IMR-90 (cell line): ENCODE data around the gene CLMP. TPM values are rescaled to one million over a fixed set of nuclear protein-coding genes. Genes with fewer than 3 reads are reported as not detected.

Source experiments
- ATAC-seq: fragments of 200-7000 bp; cut with Tn5 transposase; 2 replicates; pipeline ENCODE4 v1.9.1; 2020; ENCODE audit warnings: low read depth, mild to moderate bottlenecking, moderate library complexity
- BruUV-seq: library from RNA; stranded (reverse); fragments of 400-500 nt; replicated peaks from 2 replicates; lab custom pipeline; 2021; lab: Mats Ljungman, UMichigan
- CTCF ChIA-PET: fragments of 300-600 bp; formaldehyde crosslinking; extraction: SDS; loops from one replicate; lab custom pipeline; 2021; ENCODE audit warnings: antibody characterized with exemption; lab: Yijun Ruan, JAX
- POLR2A ChIA-PET: fragments of 300-600 bp; sonication (Branson Sonifier 250); formaldehyde crosslinking; loops from one replicate; lab custom pipeline; 2022; ENCODE audit warnings: antibody characterized with exemption; ENCODE audit not compliant: unreplicated experiment; lab: Charles Lee
- DNase-seq: peaks from one replicate; pipeline ENCODE4 v3.0.0; 2013
- H2AFZ ChIP-seq: replicated peaks from 2 replicates; pipeline ENCODE3; 2013; ENCODE audit warnings: low read length, mild to moderate bottlenecking; ENCODE audit not compliant: poor library complexity
- H2AK5ac ChIP-seq: 2 replicates; pipeline ENCODE4 v1.6.1; 2013; ENCODE audit warnings: low read depth, low read length, inconsistent platforms
- H2AK9ac ChIP-seq: replicated peaks from 2 replicates; pipeline ENCODE3; 2013; ENCODE audit warnings: mild to moderate bottlenecking, low read depth, low read length, moderate library complexity; ENCODE audit not compliant: poor library complexity
- H2BK120ac ChIP-seq: 2 replicates; pipeline ENCODE4 v1.6.1; 2013; ENCODE audit warnings: low read depth, low read length, inconsistent platforms
- H2BK15ac ChIP-seq: 3 replicates; pipeline ENCODE4 v1.6.1; 2013; ENCODE audit warnings: low read depth, low read length, inconsistent platforms
- H2BK20ac ChIP-seq: 2 replicates; pipeline ENCODE4 v1.6.1; 2013; ENCODE audit warnings: low read depth, mild to moderate bottlenecking, inconsistent platforms, low read length, moderate library complexity
- H2BK5ac ChIP-seq: 2 replicates; pipeline ENCODE4 v1.6.1; 2013; ENCODE audit warnings: mild to moderate bottlenecking, low read depth, low read length, inconsistent platforms; ENCODE audit not compliant: poor library complexity, severe bottlenecking
- H3K14ac ChIP-seq: replicated peaks from 2 replicates; pipeline ENCODE4 v1.6.1; 2013; ENCODE audit warnings: low read depth, low read length, inconsistent platforms
- H3K18ac ChIP-seq: 2 replicates; pipeline ENCODE4 v1.6.1; 2013; ENCODE audit warnings: low read depth, low read length, control low read depth
- H3K23ac ChIP-seq: 2 replicates; pipeline ENCODE4 v1.6.1; 2013; ENCODE audit warnings: low read depth, low read length, inconsistent platforms
- H3K27ac ChIP-seq: 2 replicates; pipeline ENCODE4 v1.5.1; 2013; ENCODE audit warnings: mild to moderate bottlenecking, control low read depth, low read length; ENCODE audit not compliant: insufficient read depth
- H3K27me3 ChIP-seq: 2 replicates; pipeline ENCODE4 v1.6.1; 2013; ENCODE audit warnings: low read length; ENCODE audit not compliant: control insufficient read depth, insufficient read depth
- H3K36me3 ChIP-seq: 2 replicates; pipeline ENCODE4 v1.6.1; 2013; ENCODE audit warnings: low read length, mixed read lengths; ENCODE audit not compliant: control insufficient read depth, insufficient read depth
- H3K4ac ChIP-seq: 2 replicates; pipeline ENCODE4 v1.6.1; 2013; ENCODE audit warnings: low read depth, low read length, inconsistent platforms
- H3K4me1 ChIP-seq: 2 replicates; pipeline ENCODE4 v1.6.1; 2013; ENCODE audit warnings: low read length, mixed read lengths; ENCODE audit not compliant: control insufficient read depth, insufficient read depth
- H3K4me2 ChIP-seq: 2 replicates; pipeline ENCODE4 v1.6.1; 2013; ENCODE audit warnings: low read depth, mild to moderate bottlenecking, control low read depth, low read length, moderate library complexity
- H3K4me3 ChIP-seq: 2 replicates; pipeline ENCODE4 v1.5.1; 2013; ENCODE audit warnings: low read depth, mild to moderate bottlenecking, control low read depth, low read length, moderate library complexity; ENCODE audit not compliant: insufficient read depth
- H3K56ac ChIP-seq: 2 replicates; pipeline ENCODE4 v1.6.1; 2013; ENCODE audit warnings: low read length, inconsistent platforms; ENCODE audit not compliant: insufficient read depth; ENCODE audit errors: extremely low read depth
- H3K79me1 ChIP-seq, 2 experiments: 2 replicates each; pipeline ENCODE4 v1.6.1; 2013; ENCODE audit warnings: low read length in 2 of 2, inconsistent platforms in 1 of 2, low read depth in 1 of 2
- H3K9ac ChIP-seq: 2 replicates; pipeline ENCODE4 v1.6.1; 2013; ENCODE audit warnings: low read depth, low read length, control low read depth
- H3K9me1 ChIP-seq: 2 replicates; pipeline ENCODE4 v1.6.1; 2013; ENCODE audit warnings: low read length, inconsistent platforms; ENCODE audit not compliant: insufficient read depth
- H3K9me3 ChIP-seq: 2 replicates; pipeline ENCODE4 v1.6.1; 2013; ENCODE audit warnings: low read length; ENCODE audit not compliant: control insufficient read depth, insufficient read depth
- H4K20me1 ChIP-seq: 2 replicates; pipeline ENCODE4 v1.6.1; 2013; ENCODE audit warnings: low read length, inconsistent platforms; ENCODE audit not compliant: insufficient read depth
- H4K5ac ChIP-seq: 2 replicates; pipeline ENCODE4 v1.6.1; 2013; ENCODE audit warnings: mild to moderate bottlenecking, low read depth, low read length, control low read depth
- H4K8ac ChIP-seq, 2 experiments: 2 replicates each; pipeline ENCODE4 v1.6.1; 2013; ENCODE audit warnings: low read depth in 2 of 2, low read length in 2 of 2, control low read depth in 1 of 2, inconsistent platforms in 1 of 2
- H4K91ac ChIP-seq: 2 replicates; pipeline ENCODE4 v1.6.1; 2013; ENCODE audit warnings: low read depth, low read length, inconsistent platforms; ENCODE audit not compliant: insufficient read depth
- BHLHE40 ChIP-seq: fragments of 150-350 bp; IDR thresholded peaks from 2 replicates; pipeline ENCODE4 v1.6.1; 2016; ENCODE audit warnings: mild to moderate bottlenecking, low read depth, low read length
- CEBPB ChIP-seq: IDR thresholded peaks from 2 replicates; pipeline ENCODE4 v1.6.1; 2012; ENCODE audit warnings: low read depth, low read length, improper control_type of control experiment
- CHD1 ChIP-seq: IDR thresholded peaks from 2 replicates; pipeline ENCODE4 v1.6.1; 2012; ENCODE audit warnings: low read depth, low read length, improper control_type of control experiment
- CTCF ChIP-seq: conservative IDR thresholded peaks from 2 replicates; pipeline ENCODE4 v1.5.1; 2012; ENCODE audit warnings: mild to moderate bottlenecking, low read depth, low read length, improper control_type of control experiment
- ELK1 ChIP-seq: fragments of 150-350 bp; IDR thresholded peaks from 2 replicates; pipeline ENCODE4 v1.6.1; 2016; ENCODE audit warnings: low read depth, mild to moderate bottlenecking, low read length, moderate library complexity, borderline replicate concordance
- FOS ChIP-seq: fragments of 150-350 bp; IDR thresholded peaks from 2 replicates; pipeline ENCODE4 v1.6.1; 2016; ENCODE audit warnings: low read depth, low read length
- MAFK ChIP-seq: IDR thresholded peaks from 2 replicates; pipeline ENCODE4 v1.6.1; 2012; ENCODE audit warnings: low read depth, low read length, improper control_type of control experiment
- MAZ ChIP-seq: IDR thresholded peaks from 2 replicates; pipeline ENCODE4 v1.6.1; 2012; ENCODE audit warnings: low read depth, mild to moderate bottlenecking, low read length, improper control_type of control experiment, moderate library complexity, borderline replicate concordance
- MXI1 ChIP-seq: IDR thresholded peaks from 2 replicates; pipeline ENCODE4 v1.6.1; 2012; ENCODE audit warnings: low read depth, mild to moderate bottlenecking, low read length, moderate library complexity, borderline replicate concordance
- NFE2L2 ChIP-seq: fragments of 150-350 bp; IDR thresholded peaks from 2 replicates; pipeline ENCODE4 v1.6.1; 2016; ENCODE audit warnings: low read depth, mild to moderate bottlenecking, low read length
- POLR2A ChIP-seq: IDR thresholded peaks from 2 replicates; pipeline ENCODE4 v1.6.1; 2012; ENCODE audit warnings: mild to moderate bottlenecking, low read depth, low read length
- RAD21 ChIP-seq: IDR thresholded peaks from 2 replicates; pipeline ENCODE4 v1.6.1; 2012; ENCODE audit warnings: low read length, improper control_type of control experiment
- RCOR1 ChIP-seq: IDR thresholded peaks from 2 replicates; pipeline ENCODE4 v1.6.1; 2012; ENCODE audit warnings: mild to moderate bottlenecking, low read length, improper control_type of control experiment; ENCODE audit not compliant: insufficient replicate concordance
- RFX5 ChIP-seq: IDR thresholded peaks from 2 replicates; pipeline ENCODE4 v1.8.0; 2012; ENCODE audit warnings: low read depth, mild to moderate bottlenecking, low read length, moderate library complexity
- SMC3 ChIP-seq: fragments of 150-350 bp; IDR thresholded peaks from 2 replicates; pipeline ENCODE4 v1.6.1; 2016; ENCODE audit warnings: low read depth, mild to moderate bottlenecking, antibody characterized with exemption, low read length, moderate library complexity
- USF2 ChIP-seq: fragments of 150-350 bp; IDR thresholded peaks from 2 replicates; pipeline ENCODE4 v1.6.1; 2017; ENCODE audit warnings: mild to moderate bottlenecking, antibody characterized with exemption, low read length, low read depth
- WGBS, 2 experiments: methylation state at CpG; one replicate each; pipeline versions ENCODE4 v1.1.5 to v1.1.7; 2013; ENCODE audit warnings: missing lambda C conversion rate in 2 of 2; ENCODE audit not compliant: insufficient read length in 1 of 2; ENCODE audit errors: extremely low coverage in 2 of 2; 5-methylcytosine and 5-hydroxymethylcytosine counted together
- dilution Hi-C: fragments of 300-500 bp; cut with HindIII; formaldehyde crosslinking; loops from one replicate; pipeline ENCODE4 v1.14.3; 2018; ENCODE audit warnings: low sequenced_read_pairs; ENCODE audit not compliant: unreplicated experiment
- in situ Hi-C: fragments of 300-500 bp; cut with MboI; formaldehyde crosslinking; loops from 3 replicates; pipeline ENCODE4 v1.14.3; 2019; ENCODE audit warnings: low sequenced_read_pairs, inconsistent platforms, mixed read lengths
- intact Hi-C: fragments of 100-400 bp; cut with micrococcal nuclease; formaldehyde crosslinking; loops from 2 replicates; pipeline ENCODE4 v1.10.0; 2022
- polyA plus RNA-seq, 3 experiments: library from polyadenylated mRNA; depleted of rRNA; stranded (reverse); fragments of >200 nt; gene quantifications; 2 replicates each; pipeline ENCODE4 v1.2.3, GENCODE V29; 2012; ENCODE audit warnings: low replicate concordance in 1 of 3
- total RNA-seq: library from RNA; depleted of rRNA; stranded (reverse); fragments of >200 nt; gene quantifications from 2 replicates; pipeline ENCODE4 v1.2.3, GENCODE V29; 2012

The CLMP gene
- total and polyA plus RNA-seq, 2 of the 4 experiments (the other 2 are of a cell fraction), result 54.7 to 95.7 TPM

- no peaks in the 10 kb centered on the region for H3K9me3 ChIP-seq
- DNase-seq (no peak), ATAC-seq (no peak)
- no peak overlapping the region for H2BK20ac ChIP-seq
- peaks cover 59% of the 10 kb centered on the region for H3K36me3 ChIP-seq
- no peak overlapping the region for H2BK5ac ChIP-seq
- no peak overlapping the region for H3K4me3 ChIP-seq
- no peak overlapping the region for H2BK15ac ChIP-seq
- H3K27me3 ChIP-seq, result no peaks in the 10 kb centered on the region
- H3K4me2 ChIP-seq, result no peak overlapping the region
- ChIA-PET CTCF (no interaction called here), POLR2A (no interaction called here)
- no peak overlapping the region for H3K27ac ChIP-seq
- peaks cover 17% of the 10 kb centered on the region in 2 experiments for H3K79me1 ChIP-seq
- in situ Hi-C loops (no loop called here), dilution Hi-C loops (no loop called here), intact Hi-C loops (no loop called here)
- H4K91ac ChIP-seq, result no peak overlapping the region
- TF ChIP-seq POLR2A (no peak), CHD1 (no peak), BHLHE40 (no peak), RAD21 (no peak), USF2 (no peak), MAZ (no peak), RCOR1 (no peak), RFX5 (no peak), MXI1 (no peak), ELK1 (no peak), SMC3 (no peak), CTCF (no peak), MAFK (no peak), FOS (no peak), NFE2L2 (no peak), CEBPB (no peak)
- no peak overlapping the region for H3K18ac ChIP-seq
- no peak overlapping the region for H3K56ac ChIP-seq
- 98% methylated on average over 8 of the region's 14 CpGs; no CpG with 5 or more reads in 1 of the 2 experiments for WGBS, 2 experiments
- no peak overlapping the region for H4K5ac ChIP-seq
- no TSS peak for BruUV-seq
- H3K23ac ChIP-seq, result no peak overlapping the region
- no peak overlapping the region for H2AFZ ChIP-seq
- no peak overlapping the region for H4K8ac ChIP-seq
- no peaks in the 10 kb centered on the region for H3K4me1 ChIP-seq
- H3K14ac ChIP-seq, result no peak overlapping the region
- H2AK9ac ChIP-seq, result no peak overlapping the region
- H4K20me1 ChIP-seq, result no peaks in the 10 kb centered on the region
- no peak overlapping the region for H2BK120ac ChIP-seq
- H3K9ac ChIP-seq, result no peak overlapping the region
- no peak overlapping the region for H3K4ac ChIP-seq
- H2AK5ac ChIP-seq, result no peak overlapping the region
- 0 out of 2 replicates have a peak, but pooled peaks cover 3% of the 10 kb centered on the region for H3K9me1 ChIP-seq
Observed at GRCh38 chr11:123073343-123074057, 121.5 kb downstream of the CLMP start.
